Measurements from ENCODE around the gene PNLIPRP2. TPM values are rescaled to one million over a fixed set of nuclear protein-coding genes. Genes with fewer than 3 reads are reported as not detected.

PNLIPRP2 gene
- polyA plus RNA-seq, 2 of the 4 experiments (the other 2 are of a cell fraction), result 0.09 TPM; not detected in 1

DNA sequence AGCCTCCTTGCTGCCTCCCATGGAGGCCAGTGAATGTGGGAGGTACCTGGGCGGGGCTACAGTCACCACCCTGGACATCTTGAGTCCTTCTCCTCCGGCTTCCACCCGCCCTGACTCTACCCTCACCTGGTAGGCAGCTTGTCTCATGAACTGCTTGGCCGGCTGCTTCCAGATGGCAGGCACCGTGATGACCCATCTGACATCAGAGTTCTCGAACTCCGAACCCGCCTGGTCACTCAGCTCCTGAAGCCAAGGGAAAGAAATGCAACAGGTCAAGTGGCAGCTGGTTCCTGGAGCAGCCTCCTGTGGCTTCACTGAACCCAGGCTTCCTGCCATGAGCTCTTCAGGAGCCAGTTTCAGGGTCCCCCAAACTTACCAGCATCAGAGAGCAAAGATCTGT, 71.5 kb downstream of the PNLIPRP2 start:
- ATAC-seq (no peak), DNase-seq (ENCODE audit: low read depth in 1 of 2, low spot score in 1 of 2) (no peak), FAIRE-seq (no peak)
- TF ChIP-seq HOXA7 (CRISPR knock-in tag; IDR thresholded peaks at IDR 0.05), result no peak
- no peak for TF ChIP-seq JUNB (IDR thresholded peaks at IDR 0.05)
- TF ChIP-seq POLR2A (IDR thresholded peaks at IDR 0.05; ENCODE audit: low read length), result no peak
- no peak for TF ChIP-seq MYC (IDR thresholded peaks at IDR 0.05; ENCODE audit: borderline replicate concordance, low read length)
- no peak for TF ChIP-seq CBX2 (IDR thresholded peaks at IDR 0.05; ENCODE audit: borderline replicate concordance, low read depth)
- no peak for TF ChIP-seq MAZ (IDR thresholded peaks at IDR 0.05; ENCODE audit: borderline replicate concordance, low read depth, low read length)
- no peak for TF ChIP-seq EHF (CRISPR knock-in tag; IDR thresholded peaks at IDR 0.05)
- TF ChIP-seq, protein P1, sequence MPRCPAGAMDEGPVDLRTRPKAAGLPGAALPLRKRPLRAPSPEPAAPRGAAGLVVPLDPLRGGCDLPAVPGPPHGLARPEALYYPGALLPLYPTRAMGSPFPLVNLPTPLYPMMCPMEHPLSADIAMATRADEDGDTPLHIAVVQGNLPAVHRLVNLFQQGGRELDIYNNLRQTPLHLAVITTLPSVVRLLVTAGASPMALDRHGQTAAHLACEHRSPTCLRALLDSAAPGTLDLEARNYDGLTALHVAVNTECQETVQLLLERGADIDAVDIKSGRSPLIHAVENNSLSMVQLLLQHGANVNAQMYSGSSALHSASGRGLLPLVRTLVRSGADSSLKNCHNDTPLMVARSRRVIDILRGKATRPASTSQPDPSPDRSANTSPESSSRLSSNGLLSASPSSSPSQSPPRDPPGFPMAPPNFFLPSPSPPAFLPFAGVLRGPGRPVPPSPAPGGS (IDR thresholded peaks at IDR 0.05), result no peak
- TF ChIP-seq, protein P2, sequence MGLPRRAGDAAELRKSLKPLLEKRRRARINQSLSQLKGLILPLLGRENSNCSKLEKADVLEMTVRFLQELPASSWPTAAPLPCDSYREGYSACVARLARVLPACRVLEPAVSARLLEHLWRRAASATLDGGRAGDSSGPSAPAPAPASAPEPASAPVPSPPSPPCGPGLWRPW (IDR thresholded peaks at IDR 0.05), result no peak
- no peak for TF ChIP-seq JUN (IDR thresholded peaks at IDR 0.05)
- TF ChIP-seq ZNF302 (CRISPR knock-in tag; IDR thresholded peaks at IDR 0.05), result no peak
- H3K4me2 ChIP-seq, result no peak overlapping the region
- no peak overlapping the region for H3K27ac ChIP-seq
- ChIA-PET CTCF (interaction anchor here (0.6 to 5.0 kb wide), 4 partner anchors 9 to 109 kb away, joined by 3 to 36 read pairs (median 17); no protein-coding TSS in a partner anchor), POLR2A (interaction anchor here (0.5 kb wide), 1 partner anchor 50 kb away, joined by 4 read pairs; the partner anchor contains the start of gene HSPA12A)
- no peaks in the 10 kb centered on the region for H3K4me1 ChIP-seq
- H3K4me3 ChIP-seq, result no peak overlapping the region
- whole genome bisulfite sequencing (ENCODE audit: missing lambda C conversion rate), result 98% methylated on average over 7 of the region's 8 CpGs
- H3K9me3 ChIP-seq, result no peaks in the 10 kb centered on the region

- Histone ChIP-seq H3K4me1 (no peaks in the 10 kb centered on the region), H3K27ac (no peak overlapping the region), H3K9me3 (no peaks in the 10 kb centered on the region), H3K4me3 (no peak overlapping the region), H3K4me2 (no peak overlapping the region)
- ChIA-PET CTCF (interaction anchor here (4.8 to 5.0 kb wide), 2 partner anchors 12 to 93 kb away, joined by 30 to 36 read pairs; no protein-coding TSS in a partner anchor), POLR2A (no interaction called here)
- FAIRE-seq (no peak), ATAC-seq (no peak), DNase-seq (ENCODE audit: low read depth in 1 of 2, low spot score in 1 of 2) (no peak)
- TF ChIP-seq EP300 (IDR thresholded peaks at IDR 0.05) (no peak), SREBF2 (IDR thresholded peaks at IDR 0.05) (no peak), ZSCAN20 (CRISPR knock-in tag; IDR thresholded peaks at IDR 0.05) (no peak), POLR2A (IDR thresholded peaks at IDR 0.05; ENCODE audit: low read length) (no peak), CHD2 (IDR thresholded peaks at IDR 0.05; ENCODE audit: low read length, partially characterized antibody) (no peak), FOXS1 (CRISPR knock-in tag; IDR thresholded peaks at IDR 0.05) (no peak), SMC3 (IDR thresholded peaks at IDR 0.05) (no peak), CHD4 (IDR thresholded peaks at IDR 0.05; ENCODE audit: borderline replicate concordance) (no peak), FOSL2 (IDR thresholded peaks at IDR 0.05) (no peak), FOSL2 (CRISPR knock-in tag; IDR thresholded peaks at IDR 0.05) (no peak), CEBPB (IDR thresholded peaks at IDR 0.05) (no peak), MAZ (IDR thresholded peaks at IDR 0.05; ENCODE audit: borderline replicate concordance, low read depth, low read length) (no peak), ESRRA (IDR thresholded peaks at IDR 0.05; ENCODE audit: borderline replicate concordance, low read length) (no peak), CBX8 (IDR thresholded peaks at IDR 0.05) (no peak), RNF2 (IDR thresholded peaks at IDR 0.05; ENCODE audit: borderline replicate concordance, low read depth) (no peak), RCOR1 (IDR thresholded peaks at IDR 0.05; ENCODE audit: low read depth, low read length) (no peak), PBX3 (IDR thresholded peaks at IDR 0.05) (no peak), POLR2AphosphoS2 (conservative IDR thresholded peaks at IDR 0.05; ENCODE audit: low read length) (no peak), TP53 (CRISPR knock-in tag; IDR thresholded peaks at IDR 0.05) (no peak)
- TF ChIP-seq, protein P2 (IDR thresholded peaks at IDR 0.05), result no peak
- TF ChIP-seq, protein P3, sequence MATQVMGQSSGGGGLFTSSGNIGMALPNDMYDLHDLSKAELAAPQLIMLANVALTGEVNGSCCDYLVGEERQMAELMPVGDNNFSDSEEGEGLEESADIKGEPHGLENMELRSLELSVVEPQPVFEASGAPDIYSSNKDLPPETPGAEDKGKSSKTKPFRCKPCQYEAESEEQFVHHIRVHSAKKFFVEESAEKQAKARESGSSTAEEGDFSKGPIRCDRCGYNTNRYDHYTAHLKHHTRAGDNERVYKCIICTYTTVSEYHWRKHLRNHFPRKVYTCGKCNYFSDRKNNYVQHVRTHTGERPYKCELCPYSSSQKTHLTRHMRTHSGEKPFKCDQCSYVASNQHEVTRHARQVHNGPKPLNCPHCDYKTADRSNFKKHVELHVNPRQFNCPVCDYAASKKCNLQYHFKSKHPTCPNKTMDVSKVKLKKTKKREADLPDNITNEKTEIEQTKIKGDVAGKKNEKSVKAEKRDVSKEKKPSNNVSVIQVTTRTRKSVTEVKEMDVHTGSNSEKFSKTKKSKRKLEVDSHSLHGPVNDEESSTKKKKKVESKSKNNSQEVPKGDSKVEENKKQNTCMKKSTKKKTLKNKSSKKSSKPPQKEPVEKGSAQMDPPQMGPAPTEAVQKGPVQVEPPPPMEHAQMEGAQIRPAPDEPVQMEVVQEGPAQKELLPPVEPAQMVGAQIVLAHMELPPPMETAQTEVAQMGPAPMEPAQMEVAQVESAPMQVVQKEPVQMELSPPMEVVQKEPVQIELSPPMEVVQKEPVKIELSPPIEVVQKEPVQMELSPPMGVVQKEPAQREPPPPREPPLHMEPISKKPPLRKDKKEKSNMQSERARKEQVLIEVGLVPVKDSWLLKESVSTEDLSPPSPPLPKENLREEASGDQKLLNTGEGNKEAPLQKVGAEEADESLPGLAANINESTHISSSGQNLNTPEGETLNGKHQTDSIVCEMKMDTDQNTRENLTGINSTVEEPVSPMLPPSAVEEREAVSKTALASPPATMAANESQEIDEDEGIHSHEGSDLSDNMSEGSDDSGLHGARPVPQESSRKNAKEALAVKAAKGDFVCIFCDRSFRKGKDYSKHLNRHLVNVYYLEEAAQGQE (IDR thresholded peaks at IDR 0.05), result no peak
- 79% methylated on average over 14 of the region's 14 CpGs for WGBS (ENCODE audit: missing lambda C conversion rate)
These were observed 73.6 kb downstream of the PNLIPRP2 start for GRCh38 chr10:116694243-116694926.

All from A549 (cell line).